Effector memory CD4-positive, alpha-beta T cell (primary cell): ENCODE data around the gene RFPL4A.
"Not testable (repeated sequence)": the region's sequence is repeated elsewhere in the genome, so short reads cannot be mapped to it uniquely, and the experiment has no call there.

Experiments used
- DNase-seq, 3 donors: peaks; one replicate each; pipeline ENCODE4 v3.0.0-alpha.2; 2020
- H3K27ac ChIP-seq: 2 replicates; pipeline ENCODE4 v1.7.0; 2013; ENCODE audit warnings: mild to moderate bottlenecking, low read length, moderate library complexity; ENCODE audit not compliant: insufficient read depth, poor library complexity, severe bottlenecking
- H3K27me3 ChIP-seq: replicated peaks from 2 replicates; pipeline ENCODE4 v1.7.0; 2013; ENCODE audit warnings: mild to moderate bottlenecking, low read length; ENCODE audit not compliant: insufficient read depth, control insufficient read depth, poor library complexity, severe bottlenecking
- H3K36me3 ChIP-seq: 2 replicates; pipeline ENCODE4 v1.7.0; 2013; ENCODE audit warnings: mild to moderate bottlenecking, low read length, moderate library complexity; ENCODE audit not compliant: control insufficient read depth, insufficient read depth
- H3K4me1 ChIP-seq: 2 replicates; pipeline ENCODE4 v1.7.0; 2013; ENCODE audit warnings: low read length, mild to moderate bottlenecking; ENCODE audit not compliant: control insufficient read depth, insufficient read depth, poor library complexity, severe bottlenecking
- H3K4me3 ChIP-seq: 2 replicates; pipeline ENCODE4 v1.7.0; 2013; ENCODE audit warnings: low read length, low read depth, mild to moderate bottlenecking; ENCODE audit not compliant: insufficient read depth, poor library complexity, severe bottlenecking
- H3K9me3 ChIP-seq: 2 replicates; pipeline ENCODE4 v1.7.0; 2013; ENCODE audit warnings: mild to moderate bottlenecking, low read length, moderate library complexity; ENCODE audit not compliant: control insufficient read depth

RFPL4A gene

GRCh38 chr19:55738302-55738701 lies 20.6 kb upstream of the RFPL4A start, which contains the start of gene NLRP9:
Gene NLRP9, minus strand, starts transcription at chr19:55738402. Its CDS starts 28 bp downstream, at chr19:55738374.
- H3K4me3 ChIP-seq = no peak within 1 kb of the TSS
- H3K9me3 ChIP-seq = no peaks in the 10 kb centered on the region
- no peak within 1 kb of the TSS for H3K27ac ChIP-seq
- no peaks in the 10 kb centered on the region for H3K4me1 ChIP-seq
- H3K36me3 ChIP-seq = no peaks in the 10 kb centered on the region
- DNase-seq = no peak
- H3K27me3 ChIP-seq = no peaks in the 10 kb centered on the region

GRCh38 chr19:55750715-55751114 lies 8.2 kb upstream of the RFPL4A start:
- H3K4me1 ChIP-seq = no peaks in the 10 kb centered on the region
- H3K9me3 ChIP-seq = no peaks in the 10 kb centered on the region
- H3K27ac ChIP-seq = no peak overlapping the region
- H3K4me3 ChIP-seq = no peak overlapping the region
- no peaks in the 10 kb centered on the region for H3K36me3 ChIP-seq
- DNase-seq = no peak
- H3K27me3 ChIP-seq = no peaks in the 10 kb centered on the region

GRCh38 chr19:55753401-55753800 lies 5.5 kb upstream of the RFPL4A start:
- Histone ChIP-seq H3K9me3 (no peaks in the 10 kb centered on the region), H3K4me1 (no peaks in the 10 kb centered on the region), H3K27ac (no peak overlapping the region), H3K4me3 (no peak overlapping the region), H3K27me3 (no peaks in the 10 kb centered on the region), H3K36me3 (no peaks in the 10 kb centered on the region)
- DNase-seq = no peak

- H3K36me3 ChIP-seq, H3K27me3 ChIP-seq, DNase-seq, H3K4me1 ChIP-seq, H3K4me3 ChIP-seq, H3K27ac ChIP-seq, H3K9me3 ChIP-seq: not testable (repeated sequence)
These were observed 2.1 kb upstream of the RFPL4A start for GRCh38 chr19:55756808-55757207.

GRCh38 chr19:55766466-55766865 lies 7.6 kb downstream of the RFPL4A start:
- peaks cover 3% of the 10 kb centered on the region for H3K27me3 ChIP-seq
- H3K4me1 ChIP-seq = no peaks in the 10 kb centered on the region
- H3K9me3 ChIP-seq = no peaks in the 10 kb centered on the region
- no peaks in the 10 kb centered on the region for H3K36me3 ChIP-seq
- DNase-seq = no peak
- no peak overlapping the region for H3K27ac ChIP-seq
- H3K4me3 ChIP-seq = no peak overlapping the region

- H3K27ac ChIP-seq, H3K4me3 ChIP-seq, DNase-seq, H3K36me3 ChIP-seq, H3K9me3 ChIP-seq, H3K4me1 ChIP-seq, H3K27me3 ChIP-seq: not testable (repeated sequence)
These were observed 9.9 kb downstream of the RFPL4A start, which contains the start of gene RFPL4AL1 for GRCh38 chr19:55768818-55769217. Gene RFPL4AL1, plus strand, starts transcription at chr19:55769118. Its CDS starts 2,687 bp downstream, at chr19:55771805.

GRCh38 chr19:55769632-55770031 lies 10.7 kb downstream of the RFPL4A start:
- not testable (repeated sequence) for H3K9me3 ChIP-seq, H3K27me3 ChIP-seq, H3K27ac ChIP-seq, H3K4me1 ChIP-seq, DNase-seq, H3K36me3 ChIP-seq, H3K4me3 ChIP-seq

- DNase-seq = no peak
- no peaks in the 10 kb centered on the region for H3K9me3 ChIP-seq
- no peak overlapping the region for H3K27ac ChIP-seq
- H3K27me3 ChIP-seq = no peaks in the 10 kb centered on the region
- H3K4me1 ChIP-seq = no peaks in the 10 kb centered on the region
- no peak overlapping the region for H3K4me3 ChIP-seq
- H3K36me3 ChIP-seq = no peaks in the 10 kb centered on the region
These were observed 18.6 kb downstream of the RFPL4A start for GRCh38 chr19:55777528-55777927.

GRCh38 chr19:55778331-55778730 lies 19.4 kb downstream of the RFPL4A start:
- DNase-seq = no peak
- Histone ChIP-seq H3K36me3 (no peaks in the 10 kb centered on the region), H3K9me3 (no peaks in the 10 kb centered on the region), H3K4me3 (no peak overlapping the region), H3K4me1 (no peaks in the 10 kb centered on the region), H3K27me3 (no peaks in the 10 kb centered on the region), H3K27ac (no peak overlapping the region)

GRCh38 chr19:55781112-55781511 lies 22.2 kb downstream of the RFPL4A start:
- Histone ChIP-seq H3K4me3 (no peak overlapping the region), H3K36me3 (no peaks in the 10 kb centered on the region), H3K4me1 (no peaks in the 10 kb centered on the region), H3K27me3 (no peaks in the 10 kb centered on the region), H3K27ac (no peak overlapping the region), H3K9me3 (no peaks in the 10 kb centered on the region)
- DNase-seq = no peak

GRCh38 chr19:55795021-55795420 lies 36.1 kb downstream of the RFPL4A start:
- Histone ChIP-seq H3K27me3 (no peaks in the 10 kb centered on the region), H3K36me3 (no peaks in the 10 kb centered on the region), H3K4me1 (no peaks in the 10 kb centered on the region), H3K27ac (no peak overlapping the region), H3K9me3 (no peaks in the 10 kb centered on the region), H3K4me3 (no peak overlapping the region)
- DNase-seq = no peak
